ENCODE measurements around the gene ARHGEF26.

ARHGEF26 gene

DNA sequence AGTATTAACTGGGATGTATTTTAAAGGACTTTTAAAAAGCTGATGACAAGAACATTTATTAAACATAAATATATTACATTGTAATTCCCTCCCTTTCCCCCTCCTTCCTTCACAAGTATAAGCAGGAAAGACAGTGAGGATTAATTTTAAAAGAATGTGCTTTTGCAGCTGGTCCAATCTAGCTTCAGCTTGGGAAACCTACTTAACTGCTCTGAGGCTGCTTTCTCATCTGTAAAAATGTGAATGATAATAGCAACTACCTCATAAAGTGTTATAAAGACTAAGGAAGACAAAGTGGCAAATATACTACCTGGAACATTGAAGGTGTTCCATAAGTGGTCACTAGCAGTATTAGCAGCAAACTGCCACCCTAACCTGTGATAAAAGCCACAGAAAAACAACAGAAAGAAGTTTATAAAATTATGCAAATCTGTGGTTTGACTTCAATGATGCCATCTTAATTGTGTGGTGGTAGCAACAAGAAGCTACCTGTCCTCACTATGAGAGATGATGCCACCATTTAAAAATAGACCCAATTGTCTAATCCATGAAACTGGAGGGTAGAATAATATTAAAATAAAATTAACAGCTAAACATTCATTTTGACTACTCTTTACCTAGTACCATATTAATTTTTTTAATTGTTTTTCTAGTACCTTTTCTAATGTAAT lies 183.1 kb downstream of the ARHGEF26 start:
- DNase-seq (ENCODE audit: insufficient read length, low spot score), result no peak
- FAIRE-seq, result no peak
- TF ChIP-seq, protein P1, sequence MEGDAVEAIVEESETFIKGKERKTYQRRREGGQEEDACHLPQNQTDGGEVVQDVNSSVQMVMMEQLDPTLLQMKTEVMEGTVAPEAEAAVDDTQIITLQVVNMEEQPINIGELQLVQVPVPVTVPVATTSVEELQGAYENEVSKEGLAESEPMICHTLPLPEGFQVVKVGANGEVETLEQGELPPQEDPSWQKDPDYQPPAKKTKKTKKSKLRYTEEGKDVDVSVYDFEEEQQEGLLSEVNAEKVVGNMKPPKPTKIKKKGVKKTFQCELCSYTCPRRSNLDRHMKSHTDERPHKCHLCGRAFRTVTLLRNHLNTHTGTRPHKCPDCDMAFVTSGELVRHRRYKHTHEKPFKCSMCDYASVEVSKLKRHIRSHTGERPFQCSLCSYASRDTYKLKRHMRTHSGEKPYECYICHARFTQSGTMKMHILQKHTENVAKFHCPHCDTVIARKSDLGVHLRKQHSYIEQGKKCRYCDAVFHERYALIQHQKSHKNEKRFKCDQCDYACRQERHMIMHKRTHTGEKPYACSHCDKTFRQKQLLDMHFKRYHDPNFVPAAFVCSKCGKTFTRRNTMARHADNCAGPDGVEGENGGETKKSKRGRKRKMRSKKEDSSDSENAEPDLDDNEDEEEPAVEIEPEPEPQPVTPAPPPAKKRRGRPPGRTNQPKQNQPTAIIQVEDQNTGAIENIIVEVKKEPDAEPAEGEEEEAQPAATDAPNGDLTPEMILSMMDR (IDR thresholded peaks at IDR 0.05; ENCODE audit: insufficient read depth, missing control alignments), result no peak

DNA sequence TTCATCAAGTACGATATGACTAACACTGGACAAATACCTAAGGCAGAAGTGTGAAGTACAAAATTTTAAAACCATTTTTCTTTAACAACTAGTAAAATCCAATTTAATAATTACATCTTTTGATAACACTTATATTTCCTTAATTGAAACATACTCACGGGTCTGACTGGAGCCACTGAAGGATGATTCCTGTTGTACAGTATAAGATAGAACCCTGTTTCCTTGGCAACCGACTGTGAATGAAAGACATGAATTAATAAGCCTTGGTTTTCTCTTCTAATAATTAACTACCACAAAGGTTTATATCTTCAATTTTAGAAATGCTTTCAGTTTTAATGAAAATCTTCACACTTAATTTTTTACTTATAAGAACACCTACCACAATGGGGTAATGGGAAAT lies 183.7 kb downstream of the ARHGEF26 start:
- TF ChIP-seq, protein P1 (IDR thresholded peaks at IDR 0.05; ENCODE audit: insufficient read depth, missing control alignments), result no peak
- DNase-seq (ENCODE audit: insufficient read length, low spot score) (no peak), FAIRE-seq (no peak)

DNA sequence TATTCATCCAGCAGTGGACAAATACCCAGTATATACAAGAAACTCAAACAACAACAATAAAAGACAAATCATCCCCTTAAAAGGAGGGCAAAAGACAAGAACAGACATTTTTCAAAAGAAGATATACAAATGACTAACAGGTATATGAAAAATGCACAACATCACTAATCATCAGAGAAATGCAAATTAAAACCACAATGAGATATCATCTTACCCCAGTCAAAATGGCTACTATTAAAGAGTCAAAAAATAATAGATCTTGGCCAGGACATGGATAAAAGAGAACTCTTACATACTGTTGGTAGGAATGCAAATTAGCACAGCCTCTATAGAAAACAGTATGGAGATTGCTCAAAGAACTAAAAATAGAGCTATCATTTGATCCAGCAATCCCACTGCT lies 186.2 kb downstream of the ARHGEF26 start:
- DNase-seq (ENCODE audit: insufficient read length, low spot score), result no peak
- no peak for FAIRE-seq
- TF ChIP-seq, protein P1 (IDR thresholded peaks at IDR 0.05; ENCODE audit: insufficient read depth, missing control alignments), result no peak

Measured in D721Med (cell line).